Ramos (cell line): ENCODE measurements around the gene SLC38A10.

ENCODE experiments used
- in situ Hi-C: fragments of 300-500 bp; cut with MboI; formaldehyde crosslinking; loops from one replicate; pipeline ENCODE4 v1.14.3; 2022; ENCODE audit warnings: low sequenced_read_pairs; ENCODE audit not compliant: unreplicated experiment

The SLC38A10 gene

GRCh38 chr17:81261096-81261495, 34.0 kb downstream of the SLC38A10 start:
- in situ Hi-C loops: loop anchor here (25.0 kb wide), 1 partner anchor 101 kb away; no protein-coding TSS in a partner anchor

DNA sequence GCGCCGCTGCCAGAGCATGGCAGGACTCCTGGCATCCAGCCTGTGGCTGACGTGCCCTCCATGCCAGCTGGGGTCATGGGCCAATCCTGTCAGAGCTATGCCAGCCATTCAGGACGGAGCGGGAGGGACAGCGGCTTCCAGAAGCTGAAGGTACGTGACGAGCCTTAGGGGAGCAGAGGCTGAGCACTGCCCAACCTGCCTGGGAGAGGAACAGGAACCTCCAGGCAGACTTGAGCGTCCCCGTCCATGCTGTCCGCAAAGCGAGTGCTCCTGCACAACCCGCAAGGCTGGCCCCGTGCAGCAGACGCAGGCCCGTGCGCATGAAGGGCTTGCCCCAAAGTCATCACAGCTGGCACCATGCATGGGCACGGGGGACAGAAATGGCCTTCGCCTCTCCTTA, 34.5 kb downstream of the SLC38A10 start:
- in situ Hi-C loops: loop anchor here (25.0 kb wide), 1 partner anchor 102 kb away; no protein-coding TSS in a partner anchor

- in situ Hi-C loops: loop anchor here (25.0 kb wide), 1 partner anchor 102 kb away; no protein-coding TSS in a partner anchor
Measured at GRCh38 chr17:81260171-81260570, 34.9 kb downstream of the SLC38A10 start.

DNA sequence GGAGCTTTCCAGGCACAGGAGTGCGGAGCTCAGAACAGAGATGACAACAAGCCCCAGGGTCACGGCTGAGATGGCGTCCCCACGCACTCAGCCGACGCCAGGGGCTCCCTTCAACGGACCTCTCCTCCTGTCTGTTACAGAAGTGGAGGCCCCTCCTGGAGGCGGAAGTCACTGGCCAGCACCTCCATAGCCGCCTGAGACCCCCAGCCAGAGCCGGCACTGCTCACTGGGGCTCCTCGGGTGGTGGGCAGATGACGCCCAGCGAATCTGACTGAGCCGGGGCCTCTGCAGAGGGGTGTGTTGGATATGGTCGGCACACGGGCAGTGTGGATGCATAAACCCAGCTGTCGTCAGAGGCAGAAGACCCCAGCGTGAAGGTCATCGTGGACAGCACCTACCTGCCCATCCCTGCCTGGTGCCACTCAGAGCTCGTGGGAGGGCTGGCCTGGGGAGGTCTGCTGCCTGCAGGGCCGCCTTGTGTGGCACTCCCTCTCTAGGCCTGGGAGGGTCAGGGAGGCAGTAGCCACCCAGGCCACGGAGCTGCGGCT, 36.0 kb downstream of the SLC38A10 start:
- in situ Hi-C loops: loop anchor here (5.0 to 25.0 kb wide), 3 partner anchors 103 to 346 kb away; no protein-coding TSS in a partner anchor

DNA sequence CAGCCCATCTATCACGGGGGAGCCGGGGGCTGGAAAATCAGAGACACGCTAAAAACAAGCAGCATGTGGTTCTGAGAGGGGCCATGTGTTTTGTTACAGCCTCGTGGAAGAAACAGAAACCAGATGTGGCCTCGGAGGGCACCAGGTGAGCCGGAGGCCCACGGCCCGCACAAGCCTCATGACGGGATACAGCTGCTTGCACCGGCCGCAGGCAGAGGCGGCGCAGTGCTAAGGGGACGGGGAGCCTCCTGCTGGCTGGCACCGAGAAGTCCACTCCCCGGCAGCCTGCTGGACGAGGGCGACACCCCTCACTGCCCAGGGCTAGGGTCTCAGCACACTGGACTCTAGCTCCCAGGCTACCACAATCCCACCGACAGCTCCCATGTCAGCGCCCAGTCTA, 36.8 kb downstream of the SLC38A10 start:
- in situ Hi-C loops: loop anchor here (5.0 to 25.0 kb wide), 3 partner anchors 104 to 347 kb away; no protein-coding TSS in a partner anchor

DNA sequence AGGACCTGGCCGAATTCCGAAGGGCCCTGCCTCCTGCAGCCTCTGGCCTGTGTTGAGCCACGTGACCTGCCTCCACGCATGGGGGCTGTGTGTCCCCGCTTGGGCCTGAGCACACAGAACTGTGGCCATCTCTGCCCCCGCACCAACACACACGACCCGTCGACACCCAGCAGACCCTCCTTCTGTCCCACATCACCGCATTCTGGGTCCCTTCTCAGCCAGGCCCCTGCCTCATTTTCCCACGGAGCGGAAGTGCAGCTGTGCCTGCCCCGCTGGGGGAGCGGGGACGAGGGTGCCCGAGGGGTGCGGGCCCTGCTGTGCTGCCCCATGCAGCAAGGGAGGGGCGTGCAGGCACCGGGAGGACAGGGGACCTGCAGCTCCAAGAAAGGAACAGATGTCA, 37.6 kb downstream of the SLC38A10 start:
- in situ Hi-C loops: loop anchor here (5.0 to 25.0 kb wide), 3 partner anchors 105 to 347 kb away; no protein-coding TSS in a partner anchor

GRCh38 chr17:81256616-81257015, 38.5 kb downstream of the SLC38A10 start:
- in situ Hi-C loops: loop anchor here (5.0 to 25.0 kb wide), 3 partner anchors 106 to 348 kb away; no protein-coding TSS in a partner anchor

- in situ Hi-C loops: loop anchor here (5.0 to 25.0 kb wide), 3 partner anchors 107 to 350 kb away; no protein-coding TSS in a partner anchor
Measured at GRCh38 chr17:81254955-81255717, 40.0 kb downstream of the SLC38A10 start.

DNA sequence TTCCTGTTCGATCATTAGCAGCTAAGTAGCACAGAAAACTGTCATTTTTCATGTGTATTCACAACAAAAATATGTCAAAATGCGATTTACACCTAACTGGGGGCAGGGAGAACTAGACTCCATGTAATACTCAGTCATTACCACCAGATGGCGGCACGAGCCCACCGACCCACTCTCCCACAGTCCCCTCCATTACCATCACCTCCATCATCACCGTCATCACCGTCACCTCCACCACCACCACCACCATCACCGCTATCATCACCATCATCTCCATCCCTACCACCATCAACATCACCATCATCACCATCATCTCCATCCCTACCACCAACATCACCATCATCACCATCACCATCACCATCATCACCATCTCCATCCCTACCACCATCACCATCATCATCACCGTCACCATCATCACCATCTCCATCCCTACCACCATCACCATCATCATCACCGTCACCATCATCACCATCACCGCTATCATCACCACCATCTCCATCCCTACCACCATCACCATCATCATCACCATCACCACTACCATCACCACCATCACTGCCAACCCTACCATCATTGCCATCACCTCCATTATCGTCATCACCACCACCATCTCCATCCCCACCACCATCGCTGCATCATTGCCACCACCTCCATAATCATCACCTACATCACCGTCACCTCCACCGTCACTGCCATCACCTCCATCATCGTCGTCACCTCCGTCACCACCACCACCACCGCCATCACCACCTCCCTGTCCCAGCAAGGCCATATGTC, 41.6 kb downstream of the SLC38A10 start:
- in situ Hi-C loops: loop anchor here (10.0 to 25.0 kb wide), 2 partner anchors 109 to 351 kb away; no protein-coding TSS in a partner anchor

- in situ Hi-C loops: loop anchor here (10.0 to 25.0 kb wide), 2 partner anchors 109 to 352 kb away; no protein-coding TSS in a partner anchor
Measured at GRCh38 chr17:81252987-81253329, 42.1 kb downstream of the SLC38A10 start.

- in situ Hi-C loops: loop anchor here (10.0 to 25.0 kb wide), 2 partner anchors 110 to 352 kb away; no protein-coding TSS in a partner anchor
Measured at GRCh38 chr17:81252326-81252986, 42.7 kb downstream of the SLC38A10 start.

DNA sequence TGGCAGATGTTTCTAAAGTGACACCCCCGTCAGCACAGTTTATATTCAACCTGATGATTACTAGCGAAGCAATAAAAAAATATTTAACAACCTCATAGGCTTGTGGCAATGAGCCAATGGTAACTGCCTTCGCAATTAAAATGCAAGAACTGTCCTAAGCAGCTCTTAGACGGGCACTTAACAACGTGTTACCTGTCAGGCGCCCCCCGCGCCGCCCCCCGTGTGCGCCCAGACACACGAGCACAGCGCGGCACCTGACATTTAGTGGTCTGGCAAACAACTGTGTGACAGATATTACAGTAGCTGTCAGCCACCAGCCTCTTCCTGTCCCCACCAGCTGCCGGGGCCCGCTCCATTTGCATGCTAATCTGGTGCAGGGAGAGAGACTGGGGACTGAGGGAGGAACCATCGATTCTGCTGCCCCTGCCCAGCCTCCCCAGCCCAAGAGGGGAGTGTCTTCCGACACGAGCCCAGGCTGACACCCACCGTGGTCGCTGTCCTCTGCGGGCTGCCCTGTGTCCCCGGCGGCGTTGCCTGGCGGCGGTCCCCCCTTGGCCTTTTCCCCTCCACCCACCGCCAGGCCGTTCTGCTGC, 43.3 kb downstream of the SLC38A10 start:
- in situ Hi-C loops: loop anchor here (10.0 to 25.0 kb wide), 2 partner anchors 110 to 353 kb away; no protein-coding TSS in a partner anchor

DNA sequence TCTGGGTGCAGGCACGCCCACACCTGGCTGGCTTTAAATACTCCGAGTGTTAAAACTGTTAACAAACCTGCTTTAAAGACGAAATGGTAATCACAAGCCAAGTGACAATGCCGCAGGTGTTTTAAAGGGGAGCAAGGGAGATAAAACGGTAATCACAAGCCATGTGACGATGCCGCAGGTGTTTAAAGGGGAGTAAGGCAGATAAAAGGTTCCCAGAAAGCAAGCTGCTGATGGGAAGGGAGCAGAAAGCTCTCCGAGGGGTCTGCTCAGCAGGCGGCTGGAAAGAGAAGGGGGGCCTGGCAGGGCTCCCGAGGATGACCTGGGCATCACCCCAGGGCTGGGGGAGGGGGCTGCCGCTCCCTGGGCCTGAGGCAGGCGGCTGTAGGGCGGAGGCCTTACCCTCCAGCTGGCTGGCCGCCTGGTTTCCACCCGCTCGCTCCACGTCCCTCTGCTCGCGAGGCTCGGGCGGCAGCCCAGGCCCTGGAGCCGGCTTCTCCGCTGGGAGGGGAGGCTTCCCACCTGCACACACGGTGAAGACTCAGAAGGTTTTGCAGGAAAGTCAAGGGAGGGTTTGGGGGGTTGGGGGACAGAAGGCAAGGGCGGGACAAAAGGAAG, 43.9 kb downstream of the SLC38A10 start:
- in situ Hi-C loops: loop anchor here (10.0 to 25.0 kb wide), 2 partner anchors 111 to 354 kb away; no protein-coding TSS in a partner anchor

DNA sequence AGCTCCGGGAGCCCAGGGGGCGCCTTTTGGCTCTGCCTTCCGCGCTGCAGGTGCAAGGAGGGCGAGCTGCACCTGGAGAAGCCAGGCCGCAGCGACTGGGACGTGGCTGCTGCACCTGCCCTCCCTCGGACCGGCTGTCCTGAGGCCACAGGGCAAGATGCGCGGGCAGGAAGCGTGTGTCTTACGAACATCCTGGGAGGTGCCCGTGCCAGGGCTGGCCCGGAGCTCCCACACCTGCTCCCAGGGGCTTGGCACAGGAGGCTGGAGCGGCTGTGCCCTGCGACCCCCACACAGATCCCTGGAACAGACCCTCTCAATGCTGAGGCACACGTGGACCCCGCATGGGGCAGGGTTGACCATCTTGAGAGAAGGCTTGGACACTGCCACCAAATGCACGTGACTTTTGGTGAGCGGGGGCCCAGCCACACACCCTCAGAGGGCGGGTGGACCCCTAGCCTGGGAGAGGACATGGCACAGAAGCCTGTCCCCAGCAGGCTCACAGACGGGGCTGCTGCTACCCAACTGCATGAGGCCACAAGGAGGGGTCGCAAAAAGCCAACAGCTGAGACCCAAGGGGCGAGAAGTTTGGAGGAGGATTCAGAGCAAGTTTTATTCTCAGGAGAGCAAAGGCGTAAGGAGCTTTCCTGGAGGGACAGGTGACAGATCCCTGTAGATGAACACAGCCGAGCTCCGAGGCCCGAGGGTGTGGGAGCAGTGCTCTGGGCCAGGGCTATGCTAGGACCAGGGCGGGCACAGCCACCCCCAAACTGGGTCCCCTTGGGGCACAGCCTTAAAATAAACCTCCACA, 44.6 kb downstream of the SLC38A10 start:
- in situ Hi-C loops: loop anchor here (10.0 to 25.0 kb wide), 2 partner anchors 112 to 354 kb away; no protein-coding TSS in a partner anchor

GRCh38 chr17:81249223-81250040, 45.7 kb downstream of the SLC38A10 start:
- in situ Hi-C loops: loop anchor here (10.0 to 25.0 kb wide), 3 partner anchors 105 to 355 kb away; no protein-coding TSS in a partner anchor

- in situ Hi-C loops: loop anchor here (10.0 kb wide), 1 partner anchor 104 kb away; no protein-coding TSS in a partner anchor
Measured at GRCh38 chr17:81248649-81249048, 46.5 kb downstream of the SLC38A10 start.
